PC-9 (cell line): Measurements from ENCODE around the gene FGF4.

Source experiments
- CTCF ChIP-seq: fragments of 200-600 bp; sonication (generic); conservative IDR thresholded peaks from 2 replicates; pipeline ENCODE4 v1.6.1; 2017; ENCODE audit warnings: mixed run types, antibody characterized with exemption, mild to moderate bottlenecking, moderate library complexity
- EZH2 ChIP-seq: fragments of 200-600 bp; sonication (generic); IDR thresholded peaks from 2 replicates; pipeline ENCODE4 v1.8.0; 2017; ENCODE audit warnings: antibody characterized with exemption, low read depth

DNA sequence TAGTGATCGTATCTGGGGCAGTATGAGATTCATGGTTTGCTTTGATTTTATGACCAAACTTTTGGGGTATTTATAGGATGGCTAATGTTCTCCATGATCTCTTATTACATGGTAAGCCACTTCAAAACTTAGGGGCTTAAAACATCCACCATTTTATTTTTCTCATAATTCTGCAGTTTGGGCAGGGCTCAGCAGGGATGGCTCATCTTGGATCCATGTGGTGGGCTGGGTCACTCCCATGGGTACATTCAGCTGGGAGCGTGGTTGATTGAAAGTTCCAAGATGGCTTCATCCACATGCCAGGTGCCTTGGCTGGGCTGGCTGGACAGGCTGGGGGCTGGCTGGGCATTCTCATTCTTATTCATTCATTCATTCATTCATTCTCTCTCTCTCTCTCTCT lies 40.8 kb downstream of the FGF4 start:
- no peak for TF ChIP-seq CTCF
- TF ChIP-seq EZH2, result no peak
